Pancreas (tissue), 10 donors: ENCODE measurements around the gene SLC8A1. TPM values are rescaled to one million over a fixed set of nuclear protein-coding genes. Genes with fewer than 3 reads are reported as not detected.

Experiments
- ATAC-seq, 4 donors: fragments of 200-7000 bp; cut with Tn5 transposase; one replicate each; pipeline versions ENCODE4 v1.8.0 to v1.9.1; 2020; ENCODE audit warnings: mild to moderate bottlenecking in 4 of 4, moderate library complexity in 4 of 4
- DNase-seq, 6 donors: peaks; one replicate each; pipeline ENCODE4 v3.0.0-alpha.2; 2020
- FAIRE-seq: peaks from 2 replicates; lab custom pipeline; 2012; peaks lifted over from hg19 to GRCh38; lab: Jason Lieb, UNC
- H3K27ac ChIP-seq, 4 donors: fragments of 200-600 bp; sonication (generic); 1 replicate in 3 of 4; 2 replicates in 1 of 4; pipeline versions ENCODE4 v1.5.0 to v1.8.0; 2020
- H3K27me3 ChIP-seq, 4 donors: fragments of 200-600 bp; one replicate each; pipeline ENCODE4 v1.8.0; 2021
- H3K36me3 ChIP-seq, 3 donors: fragments of 200-600 bp; sonication (generic) in 1 of 3; one replicate each; pipeline versions ENCODE4 v1.5.0 to v1.8.0; 2020 to 2021
- H3K4me1 ChIP-seq, 3 donors: fragments of 200-600 bp; one replicate each; pipeline ENCODE4 v1.8.0; 2021
- H3K4me3 ChIP-seq, 4 donors: fragments of 200-600 bp; sonication (generic) in 2 of 4; one replicate each; pipeline versions ENCODE4 v1.5.0 to v1.8.0; 2020 to 2021
- H3K9me3 ChIP-seq, 4 donors: fragments of 200-600 bp; one replicate each; pipeline ENCODE4 v1.8.0; 2021
- WGBS, 2 donors: extraction: QIAGEN DNeasy Blood & Tissue Kit; methylation state at CpG; one replicate each; pipeline ENCODE4 v1.1.7; 2013; 5-methylcytosine and 5-hydroxymethylcytosine counted together
- intact Hi-C, 3 donors: fragments of 100-400 bp; cut with DNase I; formaldehyde crosslinking; loops; one replicate each; pipeline versions ENCODE4 v1.11.1 to v1.14.2; 2022
- polyA plus RNA-seq, 2 donors: library from polyadenylated mRNA; stranded (reverse); fragments of 200-250 nt; gene quantifications; one replicate each; pipeline ENCODE4 v1.2.3, GENCODE V29; 2013
- total RNA-seq, 6 donors: library from RNA; stranded (reverse); fragmentation: NEBNext Ultra II Directional in 4 of 6; extraction: Animal tissue kit (Norgen Biotek cat#: 25700) in 4 of 6; gene quantifications; one replicate each; pipeline versions ENCODE4 v1.2.1 to v1.2.4, GENCODE V29; 2021 to 2023
- TF ChIP-seq, protein P1 (sequence below), 4 donors: fragments of 200-600 bp; sonication (generic) in 3 of 4; IDR thresholded peaks; one replicate each; pipeline versions ENCODE4 v1.5.0 to v1.8.0; 2021; ENCODE audit warnings: antibody characterized with exemption in 4 of 4
- donor health status: healthy with polysubstance abuse.
- donor health status: DM: no; HTN: no; CAD: no; lungs with moderate emphysema.
- donor health status: DM: no; HTN: no; CAD: no.
- donor health status: control.
- donor health status: control.
- donor health status: Bipolar disorder and iron deficiency.
- donor health status: DM: yes; HTN: yes; CAD: no.
- donor health status: DM: no; HTN: no; CAD: no.
- donor health status: DM: no; HTN: no; CAD: no.
- donor health status: DM: yes; HTN: yes; CAD: no.

SLC8A1 gene
- total and polyA plus RNA-seq, 8 donors, result 0.19 to 12.4 (median 2.3) TPM

DNA sequence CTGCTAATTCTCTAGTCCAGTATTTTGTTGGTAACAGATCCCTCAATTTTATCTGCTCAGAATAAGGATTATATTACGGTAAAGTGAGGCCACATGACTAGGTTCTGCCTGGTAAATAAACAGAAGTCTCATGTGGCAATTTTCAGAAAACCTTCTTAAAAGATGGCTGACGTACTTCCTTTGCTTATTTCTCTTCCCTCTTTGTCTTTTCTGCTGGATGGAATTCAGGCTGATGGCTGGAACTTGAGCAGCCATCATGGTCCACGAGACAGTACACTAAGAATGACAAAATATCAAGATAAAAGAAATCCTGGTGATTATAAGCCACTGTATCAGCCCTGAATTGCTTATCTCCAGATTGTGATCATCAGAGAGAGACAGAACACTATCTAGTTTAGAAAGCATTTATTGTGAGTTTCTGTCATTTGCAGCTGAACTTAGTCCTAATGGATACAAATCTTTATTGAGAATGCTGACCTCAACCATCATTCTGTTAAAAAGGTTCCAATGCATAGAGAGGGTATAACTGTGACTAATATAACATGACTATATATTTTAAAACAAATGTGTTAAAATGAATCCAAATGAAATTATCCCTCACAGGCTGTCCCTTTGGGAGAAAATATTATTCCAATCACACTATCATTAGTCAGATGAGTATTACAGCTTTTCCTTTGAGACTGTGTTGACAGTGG is 31.8 kb upstream of the SLC8A1 start:
- TF ChIP-seq, protein P1, sequence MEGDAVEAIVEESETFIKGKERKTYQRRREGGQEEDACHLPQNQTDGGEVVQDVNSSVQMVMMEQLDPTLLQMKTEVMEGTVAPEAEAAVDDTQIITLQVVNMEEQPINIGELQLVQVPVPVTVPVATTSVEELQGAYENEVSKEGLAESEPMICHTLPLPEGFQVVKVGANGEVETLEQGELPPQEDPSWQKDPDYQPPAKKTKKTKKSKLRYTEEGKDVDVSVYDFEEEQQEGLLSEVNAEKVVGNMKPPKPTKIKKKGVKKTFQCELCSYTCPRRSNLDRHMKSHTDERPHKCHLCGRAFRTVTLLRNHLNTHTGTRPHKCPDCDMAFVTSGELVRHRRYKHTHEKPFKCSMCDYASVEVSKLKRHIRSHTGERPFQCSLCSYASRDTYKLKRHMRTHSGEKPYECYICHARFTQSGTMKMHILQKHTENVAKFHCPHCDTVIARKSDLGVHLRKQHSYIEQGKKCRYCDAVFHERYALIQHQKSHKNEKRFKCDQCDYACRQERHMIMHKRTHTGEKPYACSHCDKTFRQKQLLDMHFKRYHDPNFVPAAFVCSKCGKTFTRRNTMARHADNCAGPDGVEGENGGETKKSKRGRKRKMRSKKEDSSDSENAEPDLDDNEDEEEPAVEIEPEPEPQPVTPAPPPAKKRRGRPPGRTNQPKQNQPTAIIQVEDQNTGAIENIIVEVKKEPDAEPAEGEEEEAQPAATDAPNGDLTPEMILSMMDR (IDR thresholded peaks at IDR 0.05), result no peak
- no peak overlapping the region for H3K4me3 ChIP-seq
- ATAC-seq, result no peak
- H3K36me3 ChIP-seq, result no peaks in the 10 kb centered on the region
- H3K27ac ChIP-seq, result no peak overlapping the region
- no peak for DNase-seq
- 66 to 78% methylated on average over 3 of the region's 3 CpGs for WGBS, 2 donors
- H3K27me3 ChIP-seq, result no peaks in the 10 kb centered on the region
- intact Hi-C loops, result no loop called here
- H3K4me1 ChIP-seq, result peaks cover 0 to 11% (median 0%) of the 10 kb centered on the region in 3 donors
- FAIRE-seq, result no peak
- no peaks in the 10 kb centered on the region for H3K9me3 ChIP-seq

DNA sequence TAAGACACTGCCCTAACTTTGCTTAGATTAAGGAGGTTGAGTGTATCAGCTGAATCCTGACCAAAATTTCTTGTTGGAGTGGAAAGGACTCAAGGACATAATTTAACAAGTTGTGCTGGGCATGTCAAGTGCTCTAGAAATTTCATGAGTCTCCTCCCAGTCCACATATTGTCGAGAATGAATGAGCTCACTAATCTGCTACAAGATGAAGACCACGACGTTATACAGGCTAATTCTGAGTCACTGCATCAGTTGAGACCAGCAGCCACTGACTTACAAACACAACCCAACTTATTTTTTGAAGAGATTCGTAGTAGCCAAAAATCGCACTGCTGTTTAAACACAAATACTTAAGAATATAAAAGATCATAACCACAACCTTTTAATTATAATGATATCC is 28.7 kb upstream of the SLC8A1 start:
- Histone ChIP-seq H3K9me3 (no peaks in the 10 kb centered on the region), H3K4me1 (no peaks in the 10 kb centered on the region), H3K27me3 (no peaks in the 10 kb centered on the region), H3K36me3 (no peaks in the 10 kb centered on the region), H3K4me3 (no peak overlapping the region), H3K27ac (peak overlapping the region in 1 of 4 donors; percentile 6)
- no peak for ATAC-seq
- FAIRE-seq, result no peak
- no peak for DNase-seq
- intact Hi-C loops, result no loop called here
- WGBS, 2 donors, result 66 to 74% methylated on average over 5 of the region's 5 CpGs
- TF ChIP-seq, protein P1 (IDR thresholded peaks at IDR 0.05), result no peak

DNA sequence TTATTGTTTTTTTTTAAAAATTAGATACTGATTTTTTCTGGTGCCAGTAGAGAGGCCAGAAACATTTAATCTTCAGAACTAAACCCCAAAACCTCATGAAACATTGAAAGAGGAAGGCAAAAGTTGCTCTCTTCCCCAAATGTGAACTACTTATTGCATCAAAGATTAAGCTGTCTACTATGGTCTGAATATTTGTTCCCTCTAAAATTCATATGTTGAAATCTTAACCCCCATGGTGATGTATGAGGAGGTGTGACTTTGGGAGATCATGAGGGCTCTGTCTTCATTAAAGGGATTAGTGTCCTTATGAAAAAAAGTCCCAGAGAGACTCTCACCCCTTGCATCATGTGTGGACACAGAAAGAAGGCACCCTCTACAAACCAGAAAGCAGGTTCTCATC is 28.2 kb upstream of the SLC8A1 start:
- DNase-seq, result no peak
- FAIRE-seq, result no peak
- peak in 2 of 4 donors; percentile 46 to 62 for ATAC-seq
- Histone ChIP-seq H3K4me1 (no peaks in the 10 kb centered on the region), H3K9me3 (no peaks in the 10 kb centered on the region), H3K27me3 (no peaks in the 10 kb centered on the region), H3K4me3 (no peak overlapping the region), H3K27ac (peak overlapping the region in 1 of 4 donors; percentile 6), H3K36me3 (no peaks in the 10 kb centered on the region)
- TF ChIP-seq, protein P1 (IDR thresholded peaks at IDR 0.05), result no peak
- intact Hi-C loops, result no loop called here

DNA sequence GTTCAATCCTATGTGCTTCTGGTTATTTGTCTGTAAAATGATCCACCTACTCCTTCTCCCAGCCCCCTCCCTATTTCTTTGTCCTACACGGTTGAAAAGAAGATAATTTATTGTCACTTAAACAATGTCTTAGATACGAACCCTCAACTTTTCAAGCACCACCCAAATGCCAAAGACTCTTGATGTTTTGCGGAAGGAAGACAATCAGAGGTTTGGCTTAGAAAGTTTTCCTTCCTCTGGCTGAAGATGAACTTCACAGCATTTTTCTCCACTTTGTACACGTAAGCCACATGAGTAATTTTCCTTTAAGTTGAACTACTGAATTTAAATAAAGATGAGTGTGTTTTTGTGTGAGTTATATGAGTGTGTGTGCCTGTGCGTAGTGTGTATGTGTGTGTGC is 25.5 kb upstream of the SLC8A1 start:
- no peak overlapping the region for H3K4me3 ChIP-seq
- TF ChIP-seq, protein P1 (IDR thresholded peaks at IDR 0.05), result no peak
- H3K36me3 ChIP-seq, result no peaks in the 10 kb centered on the region
- ATAC-seq (no peak), DNase-seq (no peak), FAIRE-seq (no peak)
- H3K27ac ChIP-seq, result no peak overlapping the region
- no peaks in the 10 kb centered on the region for H3K4me1 ChIP-seq
- 60 to 65% methylated on average over 5 of the region's 5 CpGs for WGBS, 2 donors
- H3K27me3 ChIP-seq, result no peaks in the 10 kb centered on the region
- intact Hi-C loops, result no loop called here
- H3K9me3 ChIP-seq, result no peaks in the 10 kb centered on the region

DNA sequence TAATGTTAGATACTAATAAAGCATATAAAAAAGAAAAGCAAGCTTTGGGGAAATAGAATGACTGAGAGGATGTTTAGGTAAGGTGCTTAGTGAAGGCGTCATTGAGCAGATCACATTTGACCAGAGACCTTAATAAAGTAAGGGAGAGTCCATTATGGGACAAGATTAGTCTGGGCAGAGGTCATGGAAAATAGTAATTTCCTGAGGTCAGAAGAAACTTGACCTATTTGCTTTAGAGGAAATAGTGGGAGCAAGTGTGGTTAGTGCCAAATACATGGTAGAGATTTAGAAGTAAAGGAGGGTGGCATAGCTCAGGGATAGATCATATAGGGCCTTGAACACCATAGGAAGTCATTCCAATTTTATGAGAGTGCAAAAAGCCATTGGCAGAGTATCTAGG is 24.5 kb upstream of the SLC8A1 start:
- ATAC-seq (no peak), FAIRE-seq (no peak)
- intact Hi-C loops, result no loop called here

More for the DNA sequence above, 24.5 kb upstream of the SLC8A1 start:
- 65 to 83% methylated on average over 1 of the region's 1 CpG for WGBS, 2 donors
- H3K27me3 ChIP-seq, result no peaks in the 10 kb centered on the region
- no peaks in the 10 kb centered on the region for H3K9me3 ChIP-seq
- no peaks in the 10 kb centered on the region for H3K4me1 ChIP-seq
- H3K4me3 ChIP-seq, result no peak overlapping the region
- H3K36me3 ChIP-seq, result no peaks in the 10 kb centered on the region
- DNase-seq, result no peak
- TF ChIP-seq, protein P1 (IDR thresholded peaks at IDR 0.05), result no peak
- no peak overlapping the region for H3K27ac ChIP-seq
